B cell (primary cell): Measurements from ENCODE around the gene CRYGD. TPM values are rescaled to one million over a fixed set of nuclear protein-coding genes. Genes with fewer than 3 reads are reported as not detected.

Experiments used
- ATAC-seq: fragments of 200-7000 bp; cut with Tn5 transposase; one replicate; pipeline ENCODE4 v1.10.0; 2021; ENCODE audit warnings: low read depth, mild to moderate bottlenecking, moderate number of reproducible peaks, moderate library complexity
- CTCF ChIA-PET: fragments of 350-600 bp; sonication (Branson Sonifier 250); formaldehyde crosslinking; loops from one replicate; lab custom pipeline; 2021; ENCODE audit warnings: antibody characterized with exemption, inconsistent platforms; lab: Charles Lee
- POLR2A ChIA-PET: fragments of 350-600 bp; sonication (Branson Sonifier 250); formaldehyde crosslinking; loops from one replicate; lab custom pipeline; 2021; ENCODE audit warnings: antibody characterized with exemption; lab: Charles Lee
- DNase-seq: peaks from one replicate; pipeline ENCODE4 v3.0.0; 2013
- H2AFZ ChIP-seq: 2 replicates; pipeline ENCODE4 v1.6.1; 2012; ENCODE audit warnings: mild to moderate bottlenecking, low read depth, low read length; ENCODE audit not compliant: insufficient read depth, poor library complexity, severe bottlenecking
- H3K27ac ChIP-seq, 2 donors: 1 replicate in 1 of 2; 2 replicates in 1 of 2; pipeline ENCODE4 v1.5.1; 2012 to 2013; ENCODE audit warnings: low read length in 2 of 2, mild to moderate bottlenecking in 2 of 2, moderate library complexity in 1 of 2
- H3K27me3 ChIP-seq, 4 experiments: fragments of 200-600 bp in 1 of 4; sonication (generic) in 1 of 4; replicated peaks in 1 of 4; 1 replicate in 2 of 4; 2 replicates in 2 of 4; pipeline versions ENCODE4 v1.6.1 to v1.7.0; 2013 to 2016; ENCODE audit warnings: low read length in 3 of 4, mild to moderate bottlenecking in 2 of 4, mixed read lengths in 1 of 4, moderate library complexity in 1 of 4; ENCODE audit not compliant: insufficient read depth in 4 of 4, control insufficient read depth in 3 of 4; ENCODE audit errors: control extremely low read depth in 1 of 4
- H3K36me3 ChIP-seq, 2 experiments: replicated peaks in 1 of 2; 1 replicate in 1 of 2; 2 replicates in 1 of 2; pipeline versions ENCODE4 v1.6.1 to v1.7.1; 2013; ENCODE audit warnings: low read length in 1 of 2; ENCODE audit not compliant: insufficient read depth in 2 of 2, control insufficient read depth in 1 of 2; ENCODE audit errors: control extremely low read depth in 1 of 2, extremely low read depth in 1 of 2
- H3K4me1 ChIP-seq, 2 donors: fragments of 200-600 bp in 1 of 2; sonication (generic) in 1 of 2; 1 replicate in 1 of 2; 2 replicates in 1 of 2; pipeline versions ENCODE4 v1.5.1 to v1.6.1; 2013 to 2017; ENCODE audit warnings: low read length in 2 of 2; ENCODE audit not compliant: control insufficient read depth in 2 of 2, insufficient read depth in 2 of 2
- H3K4me2 ChIP-seq: replicated peaks from 2 replicates; pipeline ENCODE3; 2012; ENCODE audit warnings: mild to moderate bottlenecking, low read depth, low read length; ENCODE audit not compliant: poor library complexity, severe bottlenecking
- H3K4me3 ChIP-seq, 5 experiments: fragments of 200-600 bp in 1 of 5; sonication (generic) in 1 of 5; 1 replicate in 3 of 5; 2 replicates in 2 of 5; pipeline versions ENCODE4 v1.5.1 to v1.7.0; 2011 to 2016; ENCODE audit warnings: low read length in 4 of 5, mild to moderate bottlenecking in 4 of 5, low read depth in 2 of 5, control low read depth in 1 of 5, moderate library complexity in 1 of 5; ENCODE audit not compliant: insufficient read depth in 1 of 5; ENCODE audit errors: control extremely low read depth in 1 of 5, extremely low read depth in 1 of 5
- H3K79me2 ChIP-seq: fragments of 200-600 bp; sonication (generic); one replicate; pipeline ENCODE4 v1.6.0; 2016; ENCODE audit warnings: low read length; ENCODE audit not compliant: control insufficient read depth, insufficient read depth
- H3K9ac ChIP-seq: fragments of 200-600 bp; sonication (generic); 2 replicates; pipeline ENCODE4 v1.6.1; 2017; ENCODE audit warnings: mild to moderate bottlenecking, low read length, moderate library complexity
- H3K9me3 ChIP-seq, 3 donors: one replicate each; pipeline versions ENCODE4 v1.6.1 to v1.7.1; 2013; ENCODE audit warnings: low read length in 2 of 3; ENCODE audit not compliant: control insufficient read depth in 2 of 3, insufficient read depth in 1 of 3; ENCODE audit errors: control extremely low read depth in 1 of 3
- H4K20me1 ChIP-seq: 2 replicates; pipeline ENCODE4 v1.6.0; 2012; ENCODE audit warnings: mild to moderate bottlenecking, low read length; ENCODE audit not compliant: insufficient read depth, control insufficient read depth, poor library complexity, severe bottlenecking
- H3K27ac Mint-ChIP-seq: one replicate; pipeline ENCODE4 v1.8.0; 2021; ENCODE audit warnings: mixed read lengths
- H3K27me3 Mint-ChIP-seq: one replicate; pipeline ENCODE4 v1.8.0; 2021; ENCODE audit warnings: mixed read lengths
- H3K4me1 Mint-ChIP-seq: one replicate; pipeline ENCODE4 v1.8.0; 2021; ENCODE audit warnings: mixed read lengths
- H3K4me3 Mint-ChIP-seq: one replicate; pipeline ENCODE4 v1.8.0; 2021; ENCODE audit warnings: mixed read lengths
- H3K9me3 Mint-ChIP-seq: one replicate; pipeline ENCODE4 v1.8.0; 2022; ENCODE audit warnings: mixed read lengths; ENCODE audit not compliant: insufficient read depth
- CTCF ChIP-seq: fragments of 200-600 bp; IDR thresholded peaks from one replicate; pipeline ENCODE4 v1.8.0; 2022; ENCODE audit warnings: antibody characterized with exemption, mild to moderate bottlenecking
- EZH2 ChIP-seq: IDR thresholded peaks from 2 replicates; pipeline ENCODE4 v1.6.1; 2012; ENCODE audit warnings: borderline replicate concordance, low read depth, mild to moderate bottlenecking, moderate library complexity, low read length; ENCODE audit not compliant: insufficient read depth, poor library complexity, severe bottlenecking
- WGBS: methylation state at CpG from one replicate; pipeline ENCODE4 v1.1.5; 2013; ENCODE audit warnings: missing lambda C conversion rate; ENCODE audit not compliant: insufficient coverage; 5-methylcytosine and 5-hydroxymethylcytosine counted together
- intact Hi-C: fragments of 100-400 bp; cut with micrococcal nuclease; formaldehyde crosslinking; loops from one replicate; pipeline ENCODE4 v1.10.0; 2022
- polyA plus RNA-seq: library from polyadenylated mRNA; depleted of rRNA; stranded (reverse); fragments of >200 nt; gene quantifications from 2 replicates; pipeline ENCODE4 v1.2.3, GENCODE V29; 2012
- total RNA-seq, 2 donors: library from RNA; stranded (reverse); fragments of 120-200 nt in 1 of 2; gene quantifications; 1 replicate in 1 of 2; 2 replicates in 1 of 2; pipeline versions ENCODE4 v1.2.3 to v1.2.4, GENCODE V29; 2013 to 2022

Gene CRYGD
- total and polyA plus RNA-seq, 2 donors (not counting 1 experiment from before 2014, with no cell fraction given), result not detected

- no peaks in the 10 kb centered on the region for H3K4me1 ChIP-seq
- H3K27me3 ChIP-seq, result no peaks in the 10 kb centered on the region
- Mint-ChIP-seq H3K4me1 (no peaks in the 10 kb centered on the region), H3K27me3 (peaks cover 7% of the 10 kb centered on the region), H3K9me3 (peaks cover 7% of the 10 kb centered on the region), H3K4me3 (no peak overlapping the region), H3K27ac (no peak overlapping the region)
- no peak for ATAC-seq
- DNase-seq, result no peak
- H3K27ac ChIP-seq, result no peak overlapping the region
- H4K20me1 ChIP-seq, result no peaks in the 10 kb centered on the region
- no peak overlapping the region for H2AFZ ChIP-seq
- no peak overlapping the region for H3K4me3 ChIP-seq
- intact Hi-C loops, result no loop called here
- TF ChIP-seq CTCF (no peak), EZH2 (no peak)
- H3K79me2 ChIP-seq, result no peaks in the 10 kb centered on the region
- H3K4me2 ChIP-seq, result no peak overlapping the region
- H3K36me3 ChIP-seq, result no peaks in the 10 kb centered on the region
- ChIA-PET POLR2A (no interaction called here), CTCF (no interaction called here)
- WGBS, result 100% methylated on average over 2 of the region's 2 CpGs
- H3K9me3 ChIP-seq, result peaks cover 0 to 14% (median 0%) of the 10 kb centered on the region in 3 donors
- no peak overlapping the region for H3K9ac ChIP-seq
Observed at GRCh38 chr2:208136716-208137094, 12.4 kb upstream of the CRYGD start.

GRCh38 chr2:208135794-208136715 lies 11.7 kb upstream of the CRYGD start:
- Histone ChIP-seq H3K4me1 (no peaks in the 10 kb centered on the region), H3K4me3 (no peak overlapping the region), H3K4me2 (no peak overlapping the region), H3K27me3 (no peaks in the 10 kb centered on the region), H3K9ac (no peak overlapping the region), H3K79me2 (no peaks in the 10 kb centered on the region), H4K20me1 (no peaks in the 10 kb centered on the region), H3K36me3 (no peaks in the 10 kb centered on the region), H3K27ac (no peak overlapping the region), H3K9me3 (peaks cover 0 to 12% (median 0%) of the 10 kb centered on the region in 3 donors), H2AFZ (no peak overlapping the region)
- no peaks in the 10 kb centered on the region for H3K4me1 Mint-ChIP-seq
- DNase-seq (no peak), ATAC-seq (no peak)
- no peak for TF ChIP-seq EZH2
- no peak for TF ChIP-seq CTCF
- H3K27me3 Mint-ChIP-seq, result peaks cover 7% of the 10 kb centered on the region
- WGBS, result 96% methylated on average over 7 of the region's 11 CpGs
- ChIA-PET CTCF (no interaction called here), POLR2A (no interaction called here)
- H3K4me3 Mint-ChIP-seq, result no peak overlapping the region
- no peak overlapping the region for H3K27ac Mint-ChIP-seq
- peaks cover 7% of the 10 kb centered on the region for H3K9me3 Mint-ChIP-seq
- intact Hi-C loops, result no loop called here
